ENCODE data around the gene IFNG-AS1.

The IFNG-AS1 gene

GRCh38 chr12:67989184-67989920 is at the start of gene IFNG-AS1:
Gene IFNG-AS1 (plus strand): TSS chr12:67989447.
- intact Hi-C loops (cut with micrococcal nuclease): no loop called here
- Mint-ChIP-seq H3K36me3 (ENCODE audit: low read depth) (no peaks in the 10 kb centered on the region), H3K4me3 (no peak within 1 kb of the TSS), H3K9me3 (peaks cover 15% of the 10 kb centered on the region), H3K27me3 (no peaks in the 10 kb centered on the region), H3K4me1 (ENCODE audit: low read depth) (peaks cover 10% of the 10 kb centered on the region), H3K27ac (no peak within 1 kb of the TSS)

- intact Hi-C loops (cut with micrococcal nuclease): loop anchor here (5.0 kb wide), 3 partner anchors 287 to 777 kb away; no protein-coding TSS in a partner anchor
These were observed 49.6 kb upstream of the IFNG-AS1 start for GRCh38 chr12:67939611-67940010.

GRCh38 chr12:67940780-67941243 is 48.4 kb upstream of the IFNG-AS1 start:
- H3K27ac Mint-ChIP-seq: no peak overlapping the region
- peaks cover 11% of the 10 kb centered on the region for H3K27me3 Mint-ChIP-seq
- H3K36me3 Mint-ChIP-seq (ENCODE audit: low read depth): no peaks in the 10 kb centered on the region
- intact Hi-C loops (cut with micrococcal nuclease): loop anchor here (5.0 kb wide), 3 partner anchors 289 to 779 kb away; no protein-coding TSS in a partner anchor
- H3K9me3 Mint-ChIP-seq: no peaks in the 10 kb centered on the region
- H3K4me1 Mint-ChIP-seq (ENCODE audit: low read depth): no peaks in the 10 kb centered on the region
- no peak overlapping the region for H3K4me3 Mint-ChIP-seq

More at GRCh38 chr12:67939611-67940010, 49.6 kb upstream of the IFNG-AS1 start:
- H3K27ac Mint-ChIP-seq: no peak overlapping the region
- no peak overlapping the region for H3K4me3 Mint-ChIP-seq
- no peaks in the 10 kb centered on the region for H3K4me1 Mint-ChIP-seq (ENCODE audit: low read depth)
- no peaks in the 10 kb centered on the region for H3K9me3 Mint-ChIP-seq
- no peaks in the 10 kb centered on the region for H3K36me3 Mint-ChIP-seq (ENCODE audit: low read depth)
- H3K27me3 Mint-ChIP-seq: peaks cover 9% of the 10 kb centered on the region

GRCh38 chr12:67942724-67943123 is 46.5 kb upstream of the IFNG-AS1 start:
- no peak overlapping the region for H3K4me3 Mint-ChIP-seq
- H3K27ac Mint-ChIP-seq: no peak overlapping the region
- peaks cover 11% of the 10 kb centered on the region for H3K27me3 Mint-ChIP-seq
- H3K4me1 Mint-ChIP-seq (ENCODE audit: low read depth): no peaks in the 10 kb centered on the region
- intact Hi-C loops (cut with micrococcal nuclease): loop anchor here (1.0 to 5.0 kb wide), 4 partner anchors 290 to 780 kb away; no protein-coding TSS in a partner anchor
- H3K9me3 Mint-ChIP-seq: no peaks in the 10 kb centered on the region
- H3K36me3 Mint-ChIP-seq (ENCODE audit: low read depth): no peaks in the 10 kb centered on the region

GRCh38 chr12:67943141-67943892 is 45.9 kb upstream of the IFNG-AS1 start:
- no peaks in the 10 kb centered on the region for H3K4me1 Mint-ChIP-seq (ENCODE audit: low read depth)
- intact Hi-C loops (cut with micrococcal nuclease): loop anchor here (1.0 to 5.0 kb wide), 4 partner anchors 291 to 781 kb away; no protein-coding TSS in a partner anchor
- no peaks in the 10 kb centered on the region for H3K36me3 Mint-ChIP-seq (ENCODE audit: low read depth)
- H3K27me3 Mint-ChIP-seq: peaks cover 7% of the 10 kb centered on the region
- no peak overlapping the region for H3K27ac Mint-ChIP-seq
- no peaks in the 10 kb centered on the region for H3K9me3 Mint-ChIP-seq
- H3K4me3 Mint-ChIP-seq: no peak overlapping the region

GRCh38 chr12:67944093-67944492 is 45.2 kb upstream of the IFNG-AS1 start:
- H3K27me3 Mint-ChIP-seq: peaks cover 6% of the 10 kb centered on the region
- no peaks in the 10 kb centered on the region for H3K36me3 Mint-ChIP-seq (ENCODE audit: low read depth)
- no peaks in the 10 kb centered on the region for H3K9me3 Mint-ChIP-seq
- intact Hi-C loops (cut with micrococcal nuclease): loop anchor here (5.0 kb wide), 3 partner anchors 292 to 782 kb away; no protein-coding TSS in a partner anchor
- H3K4me3 Mint-ChIP-seq: no peak overlapping the region
- no peaks in the 10 kb centered on the region for H3K4me1 Mint-ChIP-seq (ENCODE audit: low read depth)
- no peak overlapping the region for H3K27ac Mint-ChIP-seq

GRCh38 chr12:67952787-67953186 is 36.5 kb upstream of the IFNG-AS1 start:
- intact Hi-C loops (cut with micrococcal nuclease): no loop called here
- H3K36me3 Mint-ChIP-seq (ENCODE audit: low read depth): no peaks in the 10 kb centered on the region

GRCh38 chr12:67957383-67957782 is 31.9 kb upstream of the IFNG-AS1 start:
- no peaks in the 10 kb centered on the region for H3K36me3 Mint-ChIP-seq (ENCODE audit: low read depth)
- intact Hi-C loops (cut with micrococcal nuclease): no loop called here
- no peaks in the 10 kb centered on the region for H3K9me3 Mint-ChIP-seq
- no peak overlapping the region for H3K27ac Mint-ChIP-seq
- no peaks in the 10 kb centered on the region for H3K4me1 Mint-ChIP-seq (ENCODE audit: low read depth)
- H3K4me3 Mint-ChIP-seq: no peak overlapping the region
- no peaks in the 10 kb centered on the region for H3K27me3 Mint-ChIP-seq

More at GRCh38 chr12:67952787-67953186, 36.5 kb upstream of the IFNG-AS1 start:
- Mint-ChIP-seq H3K4me3 (no peak overlapping the region), H3K27me3 (no peaks in the 10 kb centered on the region), H3K4me1 (ENCODE audit: low read depth) (no peaks in the 10 kb centered on the region), H3K27ac (no peak overlapping the region), H3K9me3 (no peaks in the 10 kb centered on the region)

- Mint-ChIP-seq H3K36me3 (ENCODE audit: low read depth) (no peaks in the 10 kb centered on the region), H3K9me3 (no peaks in the 10 kb centered on the region), H3K4me3 (no peak overlapping the region), H3K27me3 (no peaks in the 10 kb centered on the region), H3K4me1 (ENCODE audit: low read depth) (no peaks in the 10 kb centered on the region), H3K27ac (no peak overlapping the region)
- intact Hi-C loops (cut with micrococcal nuclease): no loop called here
These were observed 31.1 kb upstream of the IFNG-AS1 start for GRCh38 chr12:67958187-67958586.

- Mint-ChIP-seq H3K36me3 (ENCODE audit: low read depth) (no peaks in the 10 kb centered on the region), H3K27ac (no peak overlapping the region), H3K9me3 (no peaks in the 10 kb centered on the region), H3K4me1 (ENCODE audit: low read depth) (no peaks in the 10 kb centered on the region), H3K4me3 (no peak overlapping the region), H3K27me3 (no peaks in the 10 kb centered on the region)
- intact Hi-C loops (cut with micrococcal nuclease): no loop called here
These were observed 24.8 kb upstream of the IFNG-AS1 start for GRCh38 chr12:67964456-67964855.

GRCh38 chr12:67966560-67966959 is 22.7 kb upstream of the IFNG-AS1 start:
- Mint-ChIP-seq H3K27me3 (no peaks in the 10 kb centered on the region), H3K27ac (no peak overlapping the region), H3K4me1 (ENCODE audit: low read depth) (no peaks in the 10 kb centered on the region), H3K36me3 (ENCODE audit: low read depth) (no peaks in the 10 kb centered on the region), H3K4me3 (no peak overlapping the region), H3K9me3 (no peaks in the 10 kb centered on the region)
- intact Hi-C loops (cut with micrococcal nuclease): no loop called here

GRCh38 chr12:67968321-67968720 is 20.9 kb upstream of the IFNG-AS1 start:
- no peak overlapping the region for H3K27ac Mint-ChIP-seq
- H3K9me3 Mint-ChIP-seq: no peaks in the 10 kb centered on the region
- H3K27me3 Mint-ChIP-seq: no peaks in the 10 kb centered on the region
- H3K4me3 Mint-ChIP-seq: no peak overlapping the region
- no peaks in the 10 kb centered on the region for H3K36me3 Mint-ChIP-seq (ENCODE audit: low read depth)
- intact Hi-C loops (cut with micrococcal nuclease): no loop called here
- H3K4me1 Mint-ChIP-seq (ENCODE audit: low read depth): no peaks in the 10 kb centered on the region

GRCh38 chr12:67968725-67969124 is 20.5 kb upstream of the IFNG-AS1 start:
- Mint-ChIP-seq H3K9me3 (no peaks in the 10 kb centered on the region), H3K36me3 (ENCODE audit: low read depth) (no peaks in the 10 kb centered on the region), H3K4me3 (no peak overlapping the region), H3K27me3 (no peaks in the 10 kb centered on the region), H3K4me1 (ENCODE audit: low read depth) (no peaks in the 10 kb centered on the region), H3K27ac (no peak overlapping the region)
- intact Hi-C loops (cut with micrococcal nuclease): no loop called here

- Mint-ChIP-seq H3K27me3 (peaks cover 2% of the 10 kb centered on the region), H3K9me3 (no peaks in the 10 kb centered on the region), H3K4me3 (no peak overlapping the region), H3K27ac (no peak overlapping the region), H3K4me1 (ENCODE audit: low read depth) (no peaks in the 10 kb centered on the region), H3K36me3 (ENCODE audit: low read depth) (no peaks in the 10 kb centered on the region)
- intact Hi-C loops (cut with micrococcal nuclease): no loop called here
These were observed 20.0 kb upstream of the IFNG-AS1 start for GRCh38 chr12:67969134-67969802.

All from dendritic cell treated with granulocyte-macrophage colony-stimulating factor and Interleukin-4, amounts not matched to agents 40 ng/mL and 50 ng/mL, for 4 days (primary cell).